CD4-positive, alpha-beta T cell (primary cell): ENCODE results near the gene SPSB1. TPM values are rescaled to one million over a fixed set of nuclear protein-coding genes. Genes with fewer than 3 reads are reported as not detected.

Experiments
- ATAC-seq: fragments of 200-7000 bp; cut with Tn5 transposase; one replicate; pipeline ENCODE4 v1.10.0; 2022; ENCODE audit warnings: mild to moderate bottlenecking; ENCODE audit not compliant: poor library complexity
- CTCF ChIA-PET: fragments of 350-600 bp; sonication (Branson Sonifier 250); formaldehyde crosslinking; loops from one replicate; lab custom pipeline; 2021; ENCODE audit warnings: antibody characterized with exemption, inconsistent platforms; lab: Charles Lee
- POLR2A ChIA-PET: fragments of 350-600 bp; sonication (Branson Sonifier 250); formaldehyde crosslinking; loops from one replicate; lab custom pipeline; 2021; ENCODE audit warnings: antibody characterized with exemption, inconsistent platforms; lab: Charles Lee
- DNase-seq, 14 experiments: peaks; one replicate each; pipeline ENCODE4 v3.0.0-alpha.2; 2013 to 2020; ENCODE audit warnings: mixed read lengths in 2 of 14
- H3K27ac ChIP-seq, 2 donors: one replicate each; pipeline versions ENCODE4 v1.5.1 to v1.7.0; 2013; ENCODE audit warnings: low read length in 2 of 2, low read depth in 1 of 2, mild to moderate bottlenecking in 1 of 2
- H3K27me3 ChIP-seq, 2 experiments: 1 replicate in 1 of 2; 2 replicates in 1 of 2; pipeline versions ENCODE4 v1.6.1 to v1.7.0; 2013; ENCODE audit warnings: low read length in 2 of 2, control low read depth in 1 of 2, mild to moderate bottlenecking in 1 of 2, moderate library complexity in 1 of 2; ENCODE audit not compliant: insufficient read depth in 2 of 2, control insufficient read depth in 1 of 2
- H3K36me3 ChIP-seq: one replicate; pipeline ENCODE4 v1.6.1; 2013; ENCODE audit warnings: low read length, control low read depth; ENCODE audit not compliant: insufficient read depth
- H3K4me1 ChIP-seq: one replicate; pipeline ENCODE4 v1.6.1; 2013; ENCODE audit warnings: low read length, control low read depth; ENCODE audit not compliant: insufficient read depth
- H3K4me3 ChIP-seq: one replicate; pipeline ENCODE4 v1.5.1; 2013; ENCODE audit warnings: mild to moderate bottlenecking, low read length, moderate library complexity
- H3K9me3 ChIP-seq, 2 experiments: 1 replicate in 1 of 2; 2 replicates in 1 of 2; pipeline versions ENCODE4 v1.6.1 to v1.7.0; 2013; ENCODE audit warnings: low read length in 2 of 2, mild to moderate bottlenecking in 2 of 2, control low read depth in 1 of 2, moderate library complexity in 1 of 2; ENCODE audit not compliant: control insufficient read depth in 1 of 2, insufficient read depth in 1 of 2
- H3K27ac Mint-ChIP-seq: one replicate; pipeline ENCODE4 v1.8.0; 2020; ENCODE audit warnings: mixed read lengths
- H3K27me3 Mint-ChIP-seq: one replicate; pipeline ENCODE4 v1.8.0; 2021; ENCODE audit warnings: mixed read lengths
- H3K36me3 Mint-ChIP-seq: one replicate; pipeline ENCODE4 v1.8.0; 2021; ENCODE audit warnings: low read depth, mixed read lengths
- H3K4me1 Mint-ChIP-seq: one replicate; pipeline ENCODE4 v1.8.0; 2021; ENCODE audit warnings: low read depth, mixed read lengths
- H3K4me3 Mint-ChIP-seq: one replicate; pipeline ENCODE4 v1.8.0; 2020; ENCODE audit warnings: mild to moderate bottlenecking, mixed read lengths
- H3K9me3 Mint-ChIP-seq: one replicate; pipeline ENCODE4 v1.8.0; 2020; ENCODE audit warnings: mixed read lengths
- CTCF ChIP-seq: fragments of 200-600 bp; IDR thresholded peaks from one replicate; pipeline ENCODE4 v1.8.0; 2022; ENCODE audit warnings: antibody characterized with exemption, mild to moderate bottlenecking
- intact Hi-C, 2 experiments: fragments of 100-400 bp; cut with DNase I in 1 of 2; cut with micrococcal nuclease in 1 of 2; formaldehyde crosslinking; loops; one replicate each; pipeline versions ENCODE4 v1.15.1 to v1.9.0; 2023 to 2025; cut with DNase I, micrococcal nuclease
- total RNA-seq, 174 experiments: library from RNA in 2 of 174; stranded (reverse) in 2 of 174; gene quantifications; one replicate each; pipeline ENCODE4 v1.2.3 and lab custom pipeline; 2021 to 2026

Gene SPSB1
- total RNA-seq, 2 experiments from 2014 or later = 1.9 to 2.3 TPM

- ChIA-PET CTCF (interaction anchor here (1.0 kb wide), 1 partner anchor 74 kb away, joined by 3 read pairs; no protein-coding TSS in a partner anchor), POLR2A (no interaction called here)
- no peak for TF ChIP-seq CTCF
- ATAC-seq (no peak), DNase-seq (no peak)
- Mint-ChIP-seq H3K4me1 (peaks cover 4% of the 10 kb centered on the region), H3K27ac (no peak overlapping the region), H3K27me3 (no peaks in the 10 kb centered on the region), H3K4me3 (no peak overlapping the region), H3K36me3 (no peaks in the 10 kb centered on the region), H3K9me3 (no peaks in the 10 kb centered on the region)
- H3K4me3 ChIP-seq = no peak overlapping the region
- H3K9me3 ChIP-seq = no peaks in the 10 kb centered on the region
- intact Hi-C loops = loop anchor here in 1 of 2 experiments (5.0 kb wide), 1 partner anchor 51 kb away; no protein-coding TSS in a partner anchor
- no peaks in the 10 kb centered on the region for H3K27me3 ChIP-seq
- H3K27ac ChIP-seq = no peak overlapping the region
- peaks cover 4% of the 10 kb centered on the region for H3K36me3 ChIP-seq
- H3K4me1 ChIP-seq = peaks cover 8% of the 10 kb centered on the region
Observed at GRCh38 chr1:9363061-9363471, 70.4 kb downstream of the SPSB1 start.

- H3K36me3 ChIP-seq = no peaks in the 10 kb centered on the region
- POLR2A ChIA-PET = no interaction called here
- Mint-ChIP-seq H3K27ac (no peak overlapping the region), H3K9me3 (no peaks in the 10 kb centered on the region), H3K4me3 (no peak overlapping the region), H3K36me3 (no peaks in the 10 kb centered on the region), H3K4me1 (peaks cover 10% of the 10 kb centered on the region), H3K27me3 (no peaks in the 10 kb centered on the region)
- no peak for DNase-seq
- CTCF ChIA-PET = no interaction called here
- intact Hi-C loops = no loop called here
- no peak overlapping the region for H3K27ac ChIP-seq
- no peak for TF ChIP-seq CTCF
- ATAC-seq = no peak
- H3K4me1 ChIP-seq = peaks cover 14% of the 10 kb centered on the region
- H3K4me3 ChIP-seq = no peak overlapping the region
- H3K27me3 ChIP-seq = no peaks in the 10 kb centered on the region
- H3K9me3 ChIP-seq = no peaks in the 10 kb centered on the region
Observed at GRCh38 chr1:9366298-9366697, 73.6 kb downstream of the SPSB1 start.

DNA sequence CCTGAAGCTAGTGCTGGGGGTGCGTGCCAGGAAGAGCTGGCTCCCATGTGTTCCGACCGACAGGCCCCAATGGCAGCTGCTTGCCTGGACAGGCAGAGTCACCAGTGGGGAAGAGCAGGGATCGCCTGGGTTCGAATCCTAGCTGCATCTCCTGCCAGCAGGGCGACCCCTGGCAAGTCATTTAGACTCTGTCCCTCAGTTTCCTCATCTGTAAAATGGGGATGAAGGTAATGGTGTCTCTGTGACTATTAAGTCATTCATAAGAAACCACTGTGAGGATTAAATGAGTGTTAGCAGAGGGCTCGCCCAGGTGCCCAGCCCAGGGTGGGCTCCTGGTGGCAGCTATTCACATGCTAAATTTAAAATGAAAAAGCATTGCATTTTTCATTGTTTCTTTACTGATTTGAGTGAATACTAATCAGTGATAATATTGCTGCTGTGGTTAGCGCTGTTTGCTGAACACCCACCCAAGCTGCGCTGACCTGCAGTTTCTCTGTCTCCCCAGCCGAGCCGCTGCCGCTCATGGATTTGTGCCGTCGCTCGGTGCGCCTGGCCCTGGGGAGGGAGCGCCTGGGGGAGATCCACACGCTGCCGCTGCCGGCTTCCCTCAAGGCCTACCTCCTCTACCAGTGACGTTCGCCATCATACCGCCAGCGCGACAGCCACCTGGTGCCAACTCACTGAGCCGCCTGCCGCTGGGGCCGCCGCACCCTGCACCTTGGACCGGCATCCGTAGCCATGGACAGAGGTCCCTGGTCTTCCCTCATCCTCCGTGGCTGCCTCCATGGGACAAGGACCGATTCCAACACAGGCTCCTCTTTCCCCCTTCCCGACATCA, 74.5 kb downstream of the SPSB1 start:
- Histone ChIP-seq H3K27ac (no peak overlapping the region), H3K27me3 (no peaks in the 10 kb centered on the region), H3K4me1 (peaks cover 12% of the 10 kb centered on the region), H3K36me3 (no peaks in the 10 kb centered on the region), H3K4me3 (no peak overlapping the region), H3K9me3 (no peaks in the 10 kb centered on the region)
- Mint-ChIP-seq H3K27me3 (no peaks in the 10 kb centered on the region), H3K9me3 (no peaks in the 10 kb centered on the region), H3K36me3 (no peaks in the 10 kb centered on the region), H3K27ac (no peak overlapping the region), H3K4me1 (peaks cover 10% of the 10 kb centered on the region), H3K4me3 (no peak overlapping the region)
- TF ChIP-seq CTCF = no peak
- DNase-seq (no peak), ATAC-seq (no peak)
- intact Hi-C loops = no loop called here
- CTCF ChIA-PET = no interaction called here
- POLR2A ChIA-PET = no interaction called here
